Hindlimb muscle (tissue), 1 donor: ENCODE results near the gene KDM4B. TPM values are rescaled to one million over a fixed set of nuclear protein-coding genes. Genes with fewer than 3 reads are reported as not detected.

Experiments
- DNase-seq: peaks from one replicate; pipeline ENCODE4 v3.0.0-alpha.2; 2013
- polyA plus RNA-seq: library from polyadenylated mRNA; unstranded; fragments of 120-200 nt; gene quantifications from one replicate; pipeline ENCODE4 v1.2.1, GENCODE V29; 2013; ENCODE audit not compliant: insufficient read length

The KDM4B gene
- polyA plus RNA-seq, 1 donor: 26.1 TPM

DNA sequence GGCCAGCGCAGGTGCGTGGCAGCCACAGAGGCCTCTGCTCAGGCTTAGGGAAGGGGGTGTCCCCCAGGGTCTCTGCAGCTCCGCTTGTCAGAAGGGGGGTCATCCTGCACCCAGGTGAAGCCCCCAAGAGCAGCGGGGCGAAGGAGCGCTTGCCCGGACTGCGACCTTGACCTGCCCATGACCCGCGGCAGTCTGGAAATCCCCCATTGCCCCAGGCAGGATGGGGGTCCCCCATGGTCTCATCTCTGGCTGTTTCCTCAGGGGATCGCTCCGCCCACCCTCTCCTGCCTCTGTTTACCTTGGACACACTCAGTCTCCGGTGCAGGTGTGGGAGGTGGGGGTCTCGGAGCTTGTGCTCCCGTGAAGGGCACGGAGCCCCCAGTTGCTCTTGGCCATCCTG lies 82.7 kb downstream of the KDM4B start:
- DNase-seq: no peak

DNA sequence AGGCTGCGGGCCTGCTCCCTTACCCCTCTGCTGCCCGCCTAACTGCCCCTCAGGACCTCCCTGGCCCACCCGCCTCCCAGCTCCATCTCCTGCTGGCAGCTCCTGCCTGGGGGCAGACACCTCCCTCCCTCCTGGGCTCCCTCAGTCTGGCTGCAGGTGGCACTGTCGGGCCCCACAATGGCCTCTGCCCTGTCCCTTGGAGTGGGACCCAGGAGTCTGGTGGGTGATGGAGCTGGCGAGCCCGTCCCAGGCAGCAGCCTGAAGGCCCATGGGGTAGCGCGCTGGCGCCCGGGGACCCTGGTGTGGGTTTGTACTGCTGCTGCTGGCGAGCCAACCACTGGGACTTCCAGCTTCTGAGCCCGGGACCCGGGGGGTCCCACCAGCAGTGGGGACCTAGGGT lies 83.6 kb downstream of the KDM4B start:
- DNase-seq: no peak

DNA sequence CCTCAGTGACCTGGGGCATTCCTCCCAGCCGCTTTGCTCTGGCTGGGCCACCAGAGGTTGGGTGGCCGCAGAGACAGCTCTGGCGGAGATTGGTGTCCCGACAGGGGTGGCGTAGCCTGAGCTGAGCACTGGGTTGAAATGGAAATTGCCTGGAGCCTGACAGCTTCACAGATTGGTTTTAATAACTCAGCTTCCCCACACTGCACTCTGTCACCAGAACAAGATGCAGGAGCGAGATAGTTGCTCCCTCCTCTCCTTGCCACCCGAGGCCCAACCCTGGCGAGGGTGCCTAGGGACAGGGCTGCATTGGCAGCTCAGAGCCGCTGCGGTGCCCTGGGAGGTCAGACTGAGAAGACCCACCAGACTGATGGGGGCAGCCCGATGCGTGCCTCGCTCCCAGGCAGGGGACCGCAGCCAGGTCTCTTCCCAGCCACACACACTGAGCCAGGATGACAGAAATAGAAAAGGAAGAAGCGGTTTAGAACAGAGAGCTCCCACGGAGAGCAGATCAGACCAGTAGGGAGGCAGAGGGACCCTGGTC lies 84.1 kb downstream of the KDM4B start:
- no peak for DNase-seq

DNA sequence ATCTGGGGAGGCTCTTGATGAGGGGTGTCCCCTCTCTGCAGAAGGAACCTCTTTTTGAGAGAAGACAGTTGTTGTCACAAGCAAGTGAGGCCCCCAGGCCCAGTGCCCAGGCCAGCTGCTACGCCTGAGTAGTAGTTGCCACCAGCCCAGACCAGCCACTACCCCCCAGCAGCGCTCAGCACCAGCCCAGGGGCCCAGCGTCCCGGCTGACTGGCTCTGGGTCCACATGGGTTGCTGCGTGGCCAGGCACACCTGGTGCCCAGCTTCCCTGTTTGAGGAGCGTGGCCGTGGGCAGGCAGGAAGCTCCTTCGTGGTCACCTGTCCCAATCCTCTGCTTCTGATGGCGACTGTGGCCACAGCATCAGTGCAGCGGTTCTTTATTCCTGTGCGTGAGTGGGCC lies 84.7 kb downstream of the KDM4B start:
- no peak for DNase-seq

DNA sequence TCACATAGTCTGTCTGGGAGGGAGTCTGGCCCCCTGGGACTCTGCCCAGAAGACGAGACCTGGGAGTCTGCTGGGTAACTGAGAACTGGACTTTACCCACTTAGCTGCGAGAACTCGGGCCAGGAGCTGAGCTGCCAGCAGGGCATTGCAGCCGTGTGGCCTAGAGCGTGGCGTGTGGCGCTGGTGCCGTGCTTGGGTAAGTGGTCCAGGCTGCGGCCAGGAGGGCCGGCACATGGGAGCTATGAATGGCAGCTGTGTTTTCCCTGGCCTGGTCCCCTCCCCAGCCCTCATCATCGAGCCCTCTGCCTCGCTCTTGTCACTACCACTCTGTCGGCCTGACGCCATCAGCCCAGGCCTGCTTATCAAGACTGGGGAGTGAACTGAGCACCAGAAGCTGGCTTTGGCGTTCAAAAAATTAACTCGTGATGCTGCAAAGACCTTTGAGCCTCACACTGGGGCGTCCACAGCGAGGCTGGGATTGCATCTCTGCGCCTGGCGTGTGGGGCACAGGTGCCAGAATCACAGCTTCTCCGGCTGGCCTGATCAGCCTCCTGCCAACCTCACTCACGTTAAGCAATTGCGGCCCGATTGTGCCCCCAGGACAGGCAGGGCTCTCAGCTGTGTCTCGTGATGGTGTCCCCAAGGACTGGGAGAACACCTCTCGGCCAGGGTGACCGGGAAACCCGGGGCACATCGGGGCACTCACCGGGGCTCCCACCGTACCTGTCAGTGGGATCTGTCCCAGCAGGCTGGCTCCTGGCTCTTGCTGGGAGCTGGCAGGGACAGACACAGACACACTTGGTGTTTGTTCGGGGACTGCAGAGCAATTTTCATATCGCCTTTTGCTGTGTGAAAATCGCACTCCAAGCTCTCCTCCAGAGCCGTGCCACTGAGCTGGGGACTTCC lies 85.9 kb downstream of the KDM4B start:
- no peak for DNase-seq

DNA sequence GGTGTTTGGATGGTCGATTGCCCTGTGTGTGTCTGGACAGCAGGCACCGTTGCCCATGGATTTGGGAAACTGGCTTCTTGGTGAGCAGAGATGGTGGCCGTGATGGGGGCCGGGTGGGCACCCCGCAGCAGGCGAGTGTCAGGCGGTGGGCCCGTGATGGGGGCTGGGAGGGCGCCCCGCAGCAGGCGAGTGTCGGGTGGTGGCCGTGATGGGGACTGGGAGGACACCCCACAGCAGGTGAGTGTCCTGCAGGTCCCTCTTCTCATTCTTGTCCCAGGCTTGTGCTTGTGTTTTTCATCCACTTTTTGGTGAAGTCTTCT lies 86.5 kb downstream of the KDM4B start:
- no peak for DNase-seq

DNA sequence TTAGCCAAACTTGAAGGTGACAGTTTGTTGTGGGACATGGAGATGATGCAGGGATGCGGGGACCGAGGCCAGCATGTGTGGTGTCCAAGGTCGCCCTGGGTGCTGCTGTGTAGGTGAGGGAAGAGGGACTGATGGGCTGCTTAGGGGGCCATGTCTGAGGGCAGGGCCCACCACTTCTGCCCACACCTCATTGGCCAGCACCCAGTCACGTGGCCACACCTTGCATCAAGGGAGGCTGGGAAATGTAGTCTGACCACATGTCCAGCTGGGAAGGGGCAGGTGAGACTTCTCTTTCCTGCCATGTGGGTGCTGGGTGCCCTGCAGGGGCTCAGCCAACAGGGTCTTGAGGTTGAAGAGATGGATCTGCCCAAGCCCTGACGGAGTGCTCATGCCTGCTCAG lies 88.9 kb downstream of the KDM4B start:
- no peak for DNase-seq

DNA sequence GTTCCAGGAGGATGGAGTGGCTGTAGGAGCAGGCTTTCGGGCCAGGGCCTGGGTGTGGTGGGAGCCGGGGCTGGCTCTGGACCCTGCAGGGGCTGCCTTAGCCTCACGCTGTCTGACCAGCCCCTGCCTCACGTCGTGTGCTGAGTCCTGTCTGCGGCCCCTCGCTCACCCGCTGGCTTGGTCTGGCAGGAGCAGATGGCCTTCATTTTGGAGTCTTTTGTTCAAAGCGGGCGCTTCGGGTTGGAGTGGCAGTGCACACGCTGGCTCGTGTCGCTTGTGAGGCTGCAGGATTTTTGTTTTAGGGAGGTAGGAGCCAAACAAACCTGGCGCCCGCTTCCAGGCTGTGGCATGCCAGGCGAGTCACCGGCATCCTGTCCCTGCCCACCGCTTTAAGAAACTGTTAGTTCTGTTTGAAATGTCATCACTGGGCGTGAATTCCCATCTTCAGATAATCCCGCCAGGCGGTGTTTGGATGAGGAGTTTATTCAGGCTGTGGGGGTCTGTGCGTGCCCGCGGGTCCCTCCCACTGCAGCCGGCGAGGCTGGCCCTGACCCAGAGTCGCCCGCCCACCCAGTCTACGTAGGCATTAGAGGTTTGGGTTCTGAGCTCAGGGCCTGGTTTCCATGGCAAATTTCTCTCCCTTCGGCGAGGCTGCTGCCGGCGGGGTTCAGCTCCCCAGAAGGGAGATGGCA lies 89.8 kb downstream of the KDM4B start:
- no peak for DNase-seq

DNA sequence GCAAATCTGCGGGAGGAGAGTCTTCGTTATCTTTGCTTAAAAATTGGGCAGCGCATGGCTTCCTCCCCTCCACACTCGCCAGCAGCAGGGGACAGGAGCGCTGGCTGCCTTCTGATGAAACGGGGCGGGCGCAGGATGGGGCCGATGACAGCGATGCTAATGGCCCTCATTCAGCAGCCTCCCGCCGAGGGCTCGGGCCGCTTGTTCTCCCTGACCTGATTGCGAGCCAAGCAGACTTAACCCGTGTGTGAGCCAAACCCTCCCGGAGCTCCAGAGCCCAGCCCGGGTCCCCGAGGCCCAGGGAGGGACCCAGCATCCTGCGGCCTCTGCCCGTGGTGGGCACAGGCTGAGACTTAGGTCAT lies 90.3 kb downstream of the KDM4B start:
- DNase-seq: no peak

DNA sequence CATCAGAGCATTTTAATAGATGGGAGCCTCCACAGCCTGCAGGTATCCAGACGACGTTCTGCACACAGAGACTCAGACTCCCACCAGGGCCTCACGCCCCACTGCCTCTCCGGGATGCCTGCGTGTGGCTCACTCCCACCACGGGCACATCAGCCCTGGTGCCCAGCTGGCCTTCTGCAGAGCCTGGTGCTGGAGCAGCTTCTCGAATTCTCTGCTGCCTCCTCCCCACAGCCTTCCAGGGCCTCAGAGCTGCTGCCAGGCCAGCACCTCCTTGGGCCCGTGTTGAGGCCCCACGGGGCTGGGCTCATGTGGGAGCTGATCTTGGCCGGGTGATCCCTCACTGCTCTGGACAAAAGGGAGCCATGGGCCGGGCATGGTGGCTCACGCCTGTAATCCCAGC lies 90.9 kb downstream of the KDM4B start:
- no peak for DNase-seq

DNA sequence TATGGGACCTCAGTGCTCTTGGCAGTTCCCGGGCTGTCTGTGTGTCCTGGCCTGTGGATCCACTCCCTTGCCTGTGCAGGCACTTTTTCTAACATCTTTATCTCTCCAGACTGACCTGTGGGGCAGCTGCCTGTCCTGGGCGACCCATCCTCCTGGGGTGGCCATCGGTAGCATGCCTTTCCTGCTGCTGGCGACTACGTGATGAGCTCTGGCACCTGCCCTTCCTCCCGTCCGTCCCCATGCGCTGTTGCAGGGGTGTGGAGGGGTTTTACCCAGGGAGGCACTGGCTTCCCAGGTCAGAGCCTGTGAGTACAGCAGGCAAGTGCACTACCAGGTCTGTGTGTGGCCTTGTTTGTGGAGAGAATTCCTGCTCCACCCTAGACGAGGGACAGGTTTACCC lies 93.3 kb downstream of the KDM4B start:
- no peak for DNase-seq

DNA sequence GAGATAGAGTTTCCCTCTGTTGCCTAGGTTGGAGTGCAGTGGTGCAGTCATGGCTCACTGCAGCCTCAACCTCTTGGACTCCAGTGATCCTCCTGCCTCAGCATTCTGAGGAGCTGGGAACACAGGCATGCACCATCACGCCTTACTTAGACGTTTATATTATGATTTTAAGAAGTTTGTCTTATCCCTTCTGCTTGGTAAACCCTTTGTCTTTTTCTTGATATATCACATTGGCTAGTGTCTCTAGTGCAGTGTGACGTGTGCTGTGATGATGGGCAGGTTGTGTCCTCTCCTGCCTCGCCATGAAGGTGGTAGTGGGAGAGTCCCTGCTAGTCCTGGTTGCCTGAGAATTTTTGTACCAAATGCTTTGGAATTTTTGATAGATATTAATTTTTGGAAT lies 93.9 kb downstream of the KDM4B start:
- DNase-seq: no peak

DNA sequence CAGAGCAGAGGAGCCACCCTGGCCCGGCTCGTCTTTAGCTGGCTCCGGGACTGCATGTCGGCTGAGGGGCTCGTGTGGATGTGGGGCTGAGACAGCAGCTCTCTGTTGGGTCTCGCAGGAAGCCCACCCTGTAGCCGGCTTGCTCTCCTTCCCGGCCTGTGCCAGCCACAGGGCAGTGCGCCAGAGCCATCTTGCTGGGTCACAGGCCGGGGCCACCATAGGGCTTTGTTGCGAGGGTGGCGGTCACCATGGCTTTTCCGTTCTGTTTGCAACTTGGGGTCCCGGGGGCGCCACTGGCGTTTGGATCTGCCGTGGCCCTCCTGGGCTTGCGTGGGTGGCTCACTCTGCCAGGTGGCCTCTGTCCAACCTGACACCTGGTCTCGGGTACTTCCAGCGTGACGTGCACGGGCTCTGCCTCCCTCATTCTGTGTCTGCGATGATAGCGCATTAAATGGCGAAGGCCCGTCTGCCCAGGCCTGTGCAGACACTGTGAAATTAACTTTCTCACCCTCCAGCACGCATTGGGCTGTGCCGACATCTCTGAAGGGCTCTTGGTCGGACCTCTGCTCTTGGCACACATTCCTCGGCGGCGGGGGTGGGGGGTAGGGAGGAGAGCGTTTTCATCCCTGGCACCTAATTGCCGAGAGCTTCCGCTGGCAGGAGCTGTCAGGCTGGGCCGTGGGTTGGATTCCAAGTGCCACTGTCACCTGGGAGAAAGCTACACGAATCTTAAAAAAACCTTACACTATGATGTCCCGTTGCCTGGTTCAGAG lies 95.1 kb downstream of the KDM4B start:
- no peak for DNase-seq

DNA sequence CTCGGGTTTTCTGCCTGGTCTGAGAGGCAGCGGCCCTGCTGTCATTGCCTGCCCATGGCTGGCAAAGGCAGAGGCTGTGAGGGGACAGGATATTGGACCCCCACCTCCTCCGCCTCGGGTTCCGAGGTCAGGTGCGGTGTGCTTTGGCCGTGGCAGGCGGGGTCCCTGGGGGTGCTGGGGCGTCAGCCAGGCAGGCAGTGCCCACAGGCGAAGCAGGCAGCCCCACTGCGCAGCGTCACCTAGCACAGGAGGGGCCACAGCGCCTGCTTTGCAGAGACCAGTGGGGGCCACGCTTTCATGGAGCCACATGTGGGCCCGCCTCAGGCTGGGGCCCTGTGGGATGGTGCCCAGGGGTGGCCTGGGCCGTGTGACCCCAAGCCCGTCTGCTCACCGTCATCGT lies 96.0 kb downstream of the KDM4B start:
- no peak for DNase-seq

DNA sequence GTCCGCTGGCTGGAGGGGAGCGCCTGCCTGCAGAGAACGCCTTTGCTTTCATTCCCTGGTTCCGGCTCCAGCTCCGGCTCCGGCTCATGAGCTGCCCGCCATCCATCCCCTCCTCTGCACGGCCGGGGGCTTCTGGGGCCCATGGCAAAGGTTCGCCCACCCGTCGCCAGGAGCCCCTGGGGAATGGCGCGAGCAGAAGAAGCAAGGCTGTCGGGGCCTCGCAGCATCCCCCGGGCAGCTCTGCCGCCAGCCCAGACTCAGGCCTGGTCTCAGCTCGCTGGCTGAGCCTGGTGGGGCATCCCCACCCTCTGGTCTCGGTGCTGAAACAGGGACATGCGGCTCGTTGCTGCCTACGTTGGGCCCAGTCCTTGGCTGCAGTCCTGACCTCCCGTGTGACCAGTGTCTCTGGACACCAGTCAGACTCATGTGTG lies 96.8 kb downstream of the KDM4B start:
- no peak for DNase-seq

DNA sequence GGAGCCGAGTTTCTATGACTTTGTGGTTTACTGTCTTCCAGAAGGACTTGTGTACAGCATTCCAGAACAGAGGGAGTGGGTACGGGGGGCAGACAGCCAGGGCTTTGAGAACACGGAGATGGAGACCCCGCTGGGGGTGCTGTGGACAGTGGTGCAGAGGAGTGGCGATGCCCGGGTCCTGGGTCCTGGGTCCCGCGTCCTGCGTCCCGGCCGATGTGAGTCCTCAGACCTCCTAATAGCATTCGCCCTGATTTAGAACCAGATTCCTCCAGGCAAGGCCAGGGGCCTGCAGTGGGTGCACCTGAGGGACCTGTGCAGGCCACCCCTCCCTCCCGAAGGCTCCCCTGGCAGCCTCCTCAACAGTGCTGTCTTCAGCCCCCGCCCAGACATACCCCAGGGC lies 97.9 kb downstream of the KDM4B start:
- DNase-seq: no peak

DNA sequence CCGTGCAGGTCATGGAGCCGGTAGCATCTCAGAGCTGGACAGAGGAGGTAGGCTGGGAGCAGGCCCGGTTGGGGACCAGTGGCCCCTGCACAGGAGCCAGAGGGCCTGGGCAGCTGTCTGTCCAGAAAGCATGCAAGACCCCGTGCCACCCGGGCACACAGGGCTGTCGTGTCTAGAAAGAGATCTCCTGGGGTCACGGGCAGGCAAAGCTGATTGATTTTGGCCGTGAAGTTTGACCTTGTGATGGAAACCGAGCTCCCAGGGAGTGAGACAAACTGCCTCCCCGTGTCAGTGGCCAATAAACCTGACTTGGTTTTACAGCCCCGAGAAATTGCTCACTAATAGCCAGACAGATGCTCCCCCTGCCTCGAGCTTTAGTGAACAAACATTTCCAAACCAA lies 98.8 kb downstream of the KDM4B start:
- no peak for DNase-seq

DNA sequence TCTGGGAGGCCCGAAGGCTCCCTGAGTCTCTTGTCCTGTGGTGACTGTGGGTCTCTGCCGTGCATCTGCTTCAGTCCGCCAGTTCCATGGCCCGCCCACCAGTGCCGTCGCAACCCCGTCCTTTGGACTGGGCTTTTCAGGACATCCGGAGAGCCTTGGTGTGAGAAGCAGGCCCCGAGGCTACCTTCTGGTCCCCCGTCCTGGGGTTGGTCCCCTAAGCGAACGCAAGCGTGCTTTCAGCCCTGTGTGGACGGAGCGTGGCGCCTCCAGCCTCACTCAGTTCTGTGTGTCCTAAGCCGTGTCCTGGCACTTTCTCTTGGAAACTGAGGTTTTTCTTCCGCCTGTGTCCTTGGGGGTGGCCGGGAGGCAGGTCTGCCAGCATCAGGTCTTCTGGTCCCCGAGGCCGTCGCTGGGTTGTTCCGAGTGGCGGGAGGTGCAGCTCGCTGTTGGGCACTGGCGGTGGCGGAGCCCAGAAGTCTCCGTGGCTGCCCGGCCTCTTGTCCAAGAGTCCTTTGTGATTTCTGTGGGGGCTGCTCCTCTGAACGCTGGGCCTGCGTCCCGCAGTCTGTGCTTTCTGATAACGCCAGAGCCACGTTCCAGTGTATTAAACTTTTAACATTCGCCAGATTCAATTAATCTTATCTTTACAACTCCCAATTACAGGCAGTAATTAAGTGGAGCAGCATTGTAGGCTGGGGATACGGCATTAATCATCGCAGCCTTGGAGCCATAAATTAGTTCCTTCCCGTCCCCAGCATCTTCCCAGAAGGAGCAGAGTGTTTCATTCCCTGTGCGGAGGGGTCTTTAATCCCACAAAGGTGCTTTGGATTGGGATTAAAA lies 99.5 kb downstream of the KDM4B start:
- no peak for DNase-seq

DNA sequence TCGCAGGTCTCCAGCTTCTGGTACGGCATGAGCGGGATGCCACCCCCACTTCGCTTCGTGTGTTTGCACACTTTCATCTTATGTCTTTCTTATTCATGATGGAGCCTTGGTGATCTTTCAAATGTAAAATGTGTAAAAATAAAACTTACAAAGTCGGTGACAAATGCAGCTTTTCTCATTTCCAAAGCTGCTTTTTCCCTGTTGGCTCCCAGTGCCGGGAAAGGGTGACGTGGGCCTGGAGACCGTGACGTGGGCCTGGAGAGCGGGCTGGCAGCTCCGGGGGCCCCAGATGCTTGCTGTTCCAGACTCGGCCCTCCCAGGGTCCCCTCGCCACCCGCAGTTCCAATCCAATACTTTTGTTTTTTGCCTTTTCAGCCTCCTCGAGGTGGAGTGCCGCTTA lies 101.4 kb downstream of the KDM4B start:
- no peak for DNase-seq

DNA sequence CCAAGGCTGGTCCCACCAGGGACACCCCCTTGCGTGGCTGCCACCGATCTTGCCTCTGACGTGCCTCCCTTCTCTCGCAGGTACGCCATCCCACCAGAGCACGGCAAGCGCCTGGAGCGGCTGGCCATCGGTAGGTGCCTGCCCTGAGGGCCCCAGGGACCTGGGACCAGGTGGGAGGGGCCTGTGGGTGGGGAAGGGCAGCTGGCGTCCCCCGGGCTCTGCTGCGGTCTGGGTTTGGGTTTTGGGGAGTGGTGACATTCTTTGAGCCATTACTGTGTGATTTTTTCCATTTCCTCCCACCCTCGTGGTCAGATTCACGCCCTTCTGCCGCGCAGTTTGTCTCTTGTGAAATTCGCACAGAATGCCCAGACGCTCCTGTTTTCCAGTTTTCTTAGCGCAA lies 102.0 kb downstream of the KDM4B start:
- no peak for DNase-seq

DNA sequence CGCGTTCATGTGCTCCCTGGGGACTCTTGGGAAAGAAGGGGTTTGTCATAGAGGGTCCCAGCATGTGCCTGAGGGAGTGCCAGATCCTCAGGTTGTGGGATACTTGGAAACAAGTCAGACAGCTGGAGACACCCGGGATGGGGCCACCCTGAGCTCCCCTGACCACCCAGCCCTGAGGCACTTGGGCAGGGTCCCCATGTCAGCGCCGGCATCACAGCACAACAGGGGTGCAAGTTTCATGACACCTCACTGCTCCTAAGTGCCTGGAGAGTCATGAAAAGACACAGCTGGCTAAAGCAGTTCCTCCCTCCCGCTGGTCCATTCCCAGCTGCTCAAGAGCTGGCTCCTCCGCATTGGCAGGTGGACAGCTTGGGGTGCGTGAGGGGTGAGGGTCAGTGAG lies 102.7 kb downstream of the KDM4B start:
- DNase-seq: no peak

DNA sequence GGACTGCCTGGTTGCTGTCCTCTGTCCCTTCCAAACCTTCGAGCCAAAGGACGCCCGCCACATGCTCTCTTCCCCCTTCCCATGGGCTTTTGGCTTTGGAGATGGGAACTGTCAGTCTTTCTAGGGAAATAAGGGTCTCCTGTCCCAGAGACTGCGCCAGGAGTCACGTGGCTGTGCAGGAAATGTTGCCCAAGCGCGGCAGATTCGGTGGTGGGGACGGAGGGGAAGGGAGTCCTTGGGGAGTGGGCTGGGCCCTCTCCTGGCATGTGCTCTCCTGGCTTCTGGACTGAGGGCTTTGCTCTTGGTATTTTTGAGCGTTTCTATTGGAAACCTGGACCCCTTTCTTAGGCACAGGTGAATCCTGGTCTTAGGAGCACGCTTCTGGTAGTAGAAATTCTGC lies 103.2 kb downstream of the KDM4B start:
- DNase-seq: no peak
